Stimulated activated naive CD8-positive, alpha-beta T cell treated with anti-CD3 and anti-CD28 coated beads, Interleukin-15, Interleukin-2, amounts not matched to agents 100 U/mL and 50 U/mL, for 24 hours (primary cell): ENCODE data around the gene PODN.
A peak's percentile ranks its signal among the peaks of the same experiment; 100 is the strongest.

Experiments
- ATAC-seq: fragments of 150-1000 bp; cut with Tn5 transposase; one replicate; pipeline ENCODE4 v1.10.0; 2021
- DNase-seq: peaks from one replicate; pipeline ENCODE4 v3.0.0; 2021

The PODN gene, protein sequence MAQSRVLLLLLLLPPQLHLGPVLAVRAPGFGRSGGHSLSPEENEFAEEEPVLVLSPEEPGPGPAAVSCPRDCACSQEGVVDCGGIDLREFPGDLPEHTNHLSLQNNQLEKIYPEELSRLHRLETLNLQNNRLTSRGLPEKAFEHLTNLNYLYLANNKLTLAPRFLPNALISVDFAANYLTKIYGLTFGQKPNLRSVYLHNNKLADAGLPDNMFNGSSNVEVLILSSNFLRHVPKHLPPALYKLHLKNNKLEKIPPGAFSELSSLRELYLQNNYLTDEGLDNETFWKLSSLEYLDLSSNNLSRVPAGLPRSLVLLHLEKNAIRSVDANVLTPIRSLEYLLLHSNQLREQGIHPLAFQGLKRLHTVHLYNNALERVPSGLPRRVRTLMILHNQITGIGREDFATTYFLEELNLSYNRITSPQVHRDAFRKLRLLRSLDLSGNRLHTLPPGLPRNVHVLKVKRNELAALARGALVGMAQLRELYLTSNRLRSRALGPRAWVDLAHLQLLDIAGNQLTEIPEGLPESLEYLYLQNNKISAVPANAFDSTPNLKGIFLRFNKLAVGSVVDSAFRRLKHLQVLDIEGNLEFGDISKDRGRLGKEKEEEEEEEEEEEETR

DNA sequence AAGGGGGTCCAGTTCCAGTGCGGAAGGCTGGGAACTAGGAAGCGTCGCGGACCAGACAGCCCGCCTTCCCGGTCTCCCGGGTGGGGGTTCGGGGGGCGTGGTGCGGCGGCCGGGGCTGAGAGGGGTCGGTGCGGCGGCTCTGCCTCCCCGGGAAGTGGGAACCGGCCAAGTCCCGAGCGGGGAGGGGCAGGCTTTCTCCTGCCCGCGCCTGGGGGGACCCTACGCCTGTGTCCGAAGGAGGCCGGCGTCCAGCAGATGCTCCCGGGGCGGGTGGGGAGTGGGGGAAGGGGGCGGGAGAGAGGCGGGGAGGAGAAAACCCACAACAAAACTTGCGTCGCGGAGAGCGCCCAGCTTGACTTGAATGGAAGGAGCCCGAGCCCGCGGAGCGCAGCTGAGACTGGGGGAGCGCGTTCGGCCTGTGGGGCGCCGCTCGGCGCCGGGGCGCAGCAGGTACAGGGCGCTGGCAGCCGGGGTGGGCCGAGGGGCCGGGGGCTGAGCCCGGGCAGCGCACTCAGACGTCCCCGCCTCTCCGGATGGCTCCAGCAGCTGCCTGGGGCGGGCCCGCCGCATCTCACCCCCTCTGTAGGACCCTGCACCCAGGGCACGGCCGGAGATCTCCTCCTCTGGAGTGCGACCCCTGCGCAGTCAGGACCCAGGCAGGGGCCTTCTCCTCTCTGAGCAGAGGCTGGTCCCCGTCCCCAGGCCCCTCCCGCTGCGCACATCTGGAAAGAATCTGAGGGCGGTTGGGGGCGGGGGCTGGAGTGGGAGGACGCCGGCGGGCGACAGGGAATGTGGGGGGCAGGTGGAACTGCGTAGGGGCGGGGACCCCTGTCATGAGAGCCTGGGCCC, at the start of gene PODN:
TSS of gene PODN (plus strand) at position 355 of the 849 bp plus-strand sequence. CDS start 7,643 bp downstream, outside the sequence.
- ATAC-seq = no peak
- no peak for DNase-seq

DNA sequence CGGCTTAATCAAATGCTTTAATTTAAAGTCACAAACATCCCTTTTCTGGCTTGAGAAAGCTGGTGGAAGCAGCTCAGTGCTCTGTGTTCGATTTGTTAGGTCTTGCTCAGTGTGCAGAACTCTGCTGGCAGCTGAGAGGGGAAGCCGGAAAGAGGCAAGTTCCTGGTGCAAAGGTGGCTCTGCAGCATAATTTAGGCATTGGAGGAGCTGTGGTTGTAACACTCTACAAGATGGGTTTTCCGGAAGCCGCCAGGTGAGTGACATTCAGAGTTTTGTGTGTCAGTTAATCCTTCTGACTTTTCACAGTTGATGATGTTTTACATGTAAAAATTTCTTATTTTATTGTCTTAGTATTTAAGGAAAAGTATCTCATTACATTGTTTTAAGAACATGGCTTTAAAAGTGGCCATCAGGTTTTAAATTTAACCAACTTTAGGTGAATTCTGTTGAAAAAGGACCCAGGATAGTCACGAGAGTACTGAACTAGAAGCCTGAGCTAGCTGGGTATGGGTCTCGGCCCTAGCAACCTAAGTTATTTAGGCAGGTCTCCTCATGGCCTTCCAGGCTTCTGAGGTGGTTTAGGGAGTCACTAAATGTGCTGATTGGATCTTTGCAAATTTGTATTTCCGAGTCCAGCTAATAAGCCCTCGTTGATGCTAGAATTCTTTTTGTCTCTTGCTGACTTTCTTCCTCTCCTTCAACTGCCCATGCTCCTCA, 47.1 kb upstream of the PODN start:
- ATAC-seq = peak; percentile 99
- DNase-seq = peak; percentile 72

DNA sequence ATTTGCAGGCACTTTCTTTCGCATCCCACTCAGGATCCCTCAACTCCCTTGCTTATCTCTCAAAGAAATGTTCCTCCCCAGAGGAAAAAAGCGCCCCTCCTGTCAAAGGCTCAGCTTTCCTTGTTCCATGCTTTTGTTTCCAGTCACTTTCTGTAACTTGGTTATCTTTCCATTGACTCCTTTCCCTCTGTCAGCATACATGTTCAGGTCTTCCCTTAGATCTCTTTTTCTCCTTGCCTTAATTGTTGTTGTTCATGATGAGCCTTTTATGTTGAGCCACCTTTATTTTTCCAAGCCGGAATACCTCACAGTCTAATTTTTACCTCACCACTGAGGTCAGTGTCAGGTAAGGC, 46.5 kb upstream of the PODN start:
- no peak for DNase-seq
- ATAC-seq = no peak

DNA sequence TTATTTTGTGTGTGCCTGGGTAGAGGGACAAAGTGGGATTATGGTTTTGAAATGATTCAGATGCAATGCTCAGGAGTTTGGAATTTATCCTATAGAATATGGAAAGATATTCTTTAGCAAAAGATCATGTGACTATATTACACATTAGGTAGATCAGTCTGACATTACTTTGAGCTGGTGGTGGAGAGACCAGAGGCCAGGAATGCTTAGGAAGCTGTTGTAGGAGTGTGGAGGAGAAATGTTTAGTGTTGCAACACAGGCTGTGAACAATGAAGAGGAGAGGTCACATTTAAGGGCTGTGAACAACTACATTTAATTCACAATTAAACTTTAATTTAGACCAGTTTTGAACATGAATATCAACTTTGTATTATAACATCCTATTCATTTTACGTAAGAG, 45.3 kb upstream of the PODN start:
- no peak for DNase-seq
- ATAC-seq = no peak

DNA sequence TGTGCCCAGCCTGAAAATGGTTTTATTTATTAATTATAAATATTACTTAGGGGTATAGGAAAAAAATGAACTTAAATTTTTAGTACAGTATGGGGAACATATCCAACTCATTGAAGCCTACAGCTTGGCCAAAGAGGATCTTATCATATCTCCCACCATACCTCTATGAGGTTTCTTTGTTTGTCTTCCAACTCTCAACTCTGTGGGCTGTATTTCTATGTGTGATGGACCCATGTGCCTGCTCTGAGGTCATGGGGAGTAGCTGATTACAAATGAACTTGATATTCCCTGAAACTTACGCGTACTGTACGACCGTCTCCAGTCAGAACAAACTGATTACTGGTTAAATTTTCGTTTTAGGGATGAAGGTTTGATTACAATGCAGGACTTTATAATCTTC, 41.4 kb upstream of the PODN start:
- ATAC-seq (no peak), DNase-seq (no peak)

DNA sequence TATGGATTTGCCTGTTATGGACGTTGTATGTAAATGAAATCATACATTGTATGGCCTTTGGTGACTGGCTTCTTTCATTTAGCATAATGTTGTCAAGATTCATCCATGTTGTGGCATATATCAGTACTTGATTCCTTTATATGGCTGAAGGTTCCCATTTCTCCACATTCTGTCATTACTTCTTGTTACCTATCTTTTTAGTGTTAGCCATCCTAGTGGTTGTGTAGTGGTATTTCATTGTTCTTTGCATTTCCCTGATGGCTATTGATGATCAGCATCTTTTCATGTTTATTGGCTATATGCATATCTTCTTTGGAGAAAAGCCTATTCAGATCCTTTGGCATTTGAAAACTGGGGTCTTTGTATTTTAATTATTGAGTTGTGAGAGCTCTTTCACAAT, 39.8 kb upstream of the PODN start:
- ATAC-seq (no peak), DNase-seq (no peak)

DNA sequence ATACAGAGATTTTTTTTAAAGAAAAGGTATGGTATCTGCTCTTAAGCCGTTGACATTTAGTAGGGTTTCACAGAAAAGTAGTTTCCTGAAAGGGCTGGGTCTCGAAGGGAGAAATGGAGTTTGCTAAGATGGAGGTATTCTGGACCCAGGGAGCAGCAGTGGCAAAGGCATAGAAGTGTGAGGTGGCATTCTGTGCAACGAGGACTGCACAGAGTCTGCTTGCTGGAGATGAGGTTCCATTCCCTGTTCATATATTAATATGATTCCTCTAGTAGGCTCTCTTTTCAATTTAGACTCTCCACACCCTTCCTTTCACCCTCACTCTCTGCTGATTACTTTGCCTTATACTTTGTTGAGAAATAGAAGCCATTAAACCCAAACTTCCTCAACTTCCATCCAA, 38.5 kb upstream of the PODN start:
- DNase-seq (no peak), ATAC-seq (no peak)

DNA sequence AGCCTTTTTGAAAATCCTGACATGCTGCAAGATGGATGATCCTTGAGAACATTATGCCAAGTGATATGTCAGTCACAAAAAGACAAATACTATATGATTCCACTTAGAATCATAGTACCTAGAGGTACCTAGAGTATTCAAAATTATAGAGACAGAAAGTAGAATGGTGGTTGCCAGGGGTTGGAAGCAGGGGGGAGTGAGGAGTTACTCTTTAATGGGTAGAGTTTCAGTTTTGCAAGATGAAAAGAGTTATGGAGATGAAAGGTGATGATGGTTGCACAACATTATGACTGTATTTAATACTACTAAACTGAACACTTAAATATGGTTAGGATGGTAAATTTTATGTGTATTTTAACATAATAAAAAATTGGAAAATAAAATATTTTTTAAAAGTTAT, 37.9 kb upstream of the PODN start:
- DNase-seq (no peak), ATAC-seq (no peak)

DNA sequence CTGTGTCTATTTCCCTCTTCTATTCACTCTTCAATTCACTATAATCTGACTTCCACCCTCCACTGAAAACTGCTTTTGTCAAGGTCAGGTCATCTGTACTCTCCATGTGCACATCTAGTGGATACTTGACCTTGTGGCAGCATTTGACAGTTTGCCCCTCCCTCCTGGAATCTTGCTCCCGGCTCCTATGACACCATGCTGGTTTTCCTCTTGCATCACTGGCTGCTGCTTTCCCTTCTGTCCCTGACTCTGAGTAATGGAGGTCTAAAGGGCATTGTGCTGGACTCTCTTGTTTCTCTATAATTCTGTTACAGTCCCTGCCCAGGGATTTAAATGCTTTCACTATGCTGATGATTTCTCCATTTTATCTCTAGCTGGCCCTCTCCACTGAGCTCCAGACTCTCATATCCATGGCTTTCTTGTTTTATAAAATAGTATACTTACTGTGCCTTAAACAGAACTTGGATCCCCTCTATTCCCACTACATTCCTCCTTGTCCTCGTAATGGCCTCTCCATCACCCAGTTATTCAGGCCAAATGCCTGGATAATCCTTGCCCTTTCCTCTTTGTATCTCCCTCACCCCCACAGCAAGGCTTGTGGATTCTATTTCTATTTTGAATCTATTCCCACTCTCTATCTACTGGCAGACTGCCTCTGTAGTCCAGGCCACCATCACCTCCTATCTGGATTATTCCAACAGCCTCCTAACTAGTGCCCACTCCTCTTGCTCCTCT, 36.8 kb upstream of the PODN start:
- no peak for DNase-seq
- no peak for ATAC-seq

DNA sequence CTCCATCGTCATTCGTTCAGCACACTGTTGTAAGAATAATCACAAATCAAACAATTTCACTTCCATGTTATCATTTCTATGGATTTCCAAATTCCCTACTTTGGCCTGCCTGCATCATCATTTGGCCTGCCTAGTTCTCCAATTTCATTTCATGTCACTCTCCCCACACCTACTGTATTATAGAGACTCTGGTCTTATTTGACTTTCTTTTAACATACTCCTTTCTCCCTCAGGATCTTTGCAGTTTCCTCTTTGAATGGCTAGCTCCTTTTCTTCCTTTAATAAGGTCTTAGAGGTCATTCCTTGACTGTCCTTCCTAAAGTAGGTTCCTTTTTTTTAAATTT, 36.3 kb upstream of the PODN start:
- DNase-seq (no peak), ATAC-seq (no peak)

DNA sequence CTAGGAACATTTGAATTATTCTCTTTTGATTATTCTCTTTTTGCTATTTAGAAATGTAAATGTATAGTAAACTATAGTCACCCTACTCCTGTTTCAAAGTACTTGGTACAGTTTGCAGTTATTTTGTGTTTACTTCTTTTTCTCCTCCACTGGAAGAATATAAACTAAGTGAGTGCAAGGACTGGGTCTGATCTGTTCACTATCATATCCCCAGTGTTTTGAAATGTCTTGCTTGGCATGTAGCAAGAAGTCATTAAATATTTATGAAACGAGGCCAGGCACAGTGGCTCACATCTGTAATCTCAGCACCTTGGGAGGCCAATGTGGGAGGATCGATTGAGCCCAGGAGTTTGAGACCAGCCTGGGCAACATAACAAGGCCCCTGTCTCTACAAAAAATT, 35.8 kb upstream of the PODN start:
- DNase-seq (no peak), ATAC-seq (no peak)

DNA sequence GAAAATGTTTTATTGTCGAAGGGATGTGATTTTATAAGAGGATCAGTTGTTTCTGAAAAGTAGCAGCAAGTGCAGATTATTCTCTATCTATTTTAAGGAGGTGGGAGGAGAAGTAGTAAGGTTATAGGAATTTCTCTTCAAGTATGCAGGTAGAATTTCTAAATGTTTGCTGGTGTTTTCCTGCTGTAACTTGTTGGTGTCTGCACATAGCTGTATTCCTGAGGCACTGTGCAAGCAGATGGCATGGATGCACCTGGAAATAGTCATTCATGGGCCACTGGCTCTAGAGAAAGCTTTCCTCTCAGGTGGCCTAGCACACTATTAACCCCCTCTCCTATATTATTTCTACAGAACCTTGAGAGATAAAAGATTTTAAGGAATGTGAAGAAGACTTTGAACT, 30.3 kb upstream of the PODN start:
- DNase-seq (no peak), ATAC-seq (no peak)

DNA sequence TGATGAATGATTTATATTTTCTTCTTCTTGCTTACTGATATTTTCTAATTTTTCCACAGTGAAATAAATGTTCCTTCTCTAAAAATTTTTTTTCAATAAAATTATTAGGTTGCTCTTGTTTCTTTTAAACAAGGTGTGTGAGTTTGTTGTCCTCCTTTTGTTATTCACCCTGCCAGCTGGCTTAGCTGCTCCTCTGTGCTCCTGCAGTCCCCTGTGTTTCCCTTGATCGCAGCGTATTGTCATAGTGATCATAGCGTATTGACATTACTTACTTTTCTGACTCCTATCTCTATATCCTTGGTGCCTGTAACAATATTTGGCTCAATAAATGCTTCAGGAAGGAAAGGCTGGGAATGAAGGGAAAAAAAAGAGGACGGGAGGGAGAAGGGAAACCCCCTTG, 24.9 kb upstream of the PODN start:
- no peak for ATAC-seq
- no peak for DNase-seq

DNA sequence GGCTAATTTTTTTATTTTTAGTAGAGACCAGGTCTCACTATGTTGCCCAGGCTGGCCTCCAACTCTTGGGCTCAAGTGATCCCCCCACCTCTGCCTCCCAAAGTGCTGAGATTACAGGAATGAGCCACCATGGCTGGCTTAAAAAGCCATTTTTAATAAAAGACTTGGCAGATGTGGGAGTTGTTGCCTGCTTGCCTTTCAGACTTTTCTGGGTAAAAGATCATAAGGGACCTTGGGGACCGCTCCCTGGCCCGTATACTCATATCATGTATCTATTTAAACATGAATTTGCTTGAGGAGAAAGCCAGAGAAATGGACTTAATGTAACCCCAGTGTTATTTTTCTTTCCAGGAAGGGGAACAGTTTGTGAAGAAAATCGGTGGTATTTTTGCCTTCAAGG, 23.4 kb upstream of the PODN start:
- ATAC-seq = no peak
- DNase-seq = no peak

DNA sequence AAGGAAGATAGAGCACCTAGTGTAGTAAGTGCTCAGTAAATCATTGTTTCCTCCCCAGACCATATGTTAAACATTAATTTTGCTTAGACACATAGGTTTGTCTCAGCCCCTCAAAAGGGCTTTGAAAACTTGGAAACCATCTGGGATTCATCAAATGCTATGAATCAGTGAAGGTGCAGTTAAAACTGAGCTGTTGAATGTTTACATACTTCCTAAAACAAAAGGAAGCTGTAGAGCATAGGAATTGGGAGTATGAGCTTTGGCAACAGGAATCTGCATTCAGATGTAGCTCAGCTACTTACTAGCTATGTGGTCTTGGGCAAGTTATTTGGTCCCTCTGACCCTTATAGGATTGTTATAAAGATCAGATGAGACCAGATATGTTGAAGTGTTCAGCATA, 18.7 kb upstream of the PODN start:
- no peak for DNase-seq
- no peak for ATAC-seq

DNA sequence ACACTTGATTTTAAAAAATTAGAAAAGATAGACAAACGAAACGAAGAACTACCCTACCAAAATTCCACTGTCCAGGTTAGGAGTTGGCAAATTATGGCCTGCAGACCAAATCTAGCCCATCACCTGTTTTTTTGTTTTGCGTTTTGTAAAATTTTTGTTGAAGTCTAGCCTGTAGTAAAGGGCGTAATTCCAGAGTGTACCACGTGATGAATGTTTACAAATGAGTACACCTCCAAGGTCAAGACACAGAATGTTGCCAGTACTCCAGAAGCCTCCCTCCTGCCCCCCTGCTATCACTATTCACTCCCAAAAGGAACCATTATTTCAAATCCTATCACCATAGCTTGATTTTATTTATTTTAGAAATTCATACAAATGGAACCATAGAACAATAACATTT, 17.1 kb upstream of the PODN start:
- ATAC-seq = no peak
- DNase-seq = no peak

DNA sequence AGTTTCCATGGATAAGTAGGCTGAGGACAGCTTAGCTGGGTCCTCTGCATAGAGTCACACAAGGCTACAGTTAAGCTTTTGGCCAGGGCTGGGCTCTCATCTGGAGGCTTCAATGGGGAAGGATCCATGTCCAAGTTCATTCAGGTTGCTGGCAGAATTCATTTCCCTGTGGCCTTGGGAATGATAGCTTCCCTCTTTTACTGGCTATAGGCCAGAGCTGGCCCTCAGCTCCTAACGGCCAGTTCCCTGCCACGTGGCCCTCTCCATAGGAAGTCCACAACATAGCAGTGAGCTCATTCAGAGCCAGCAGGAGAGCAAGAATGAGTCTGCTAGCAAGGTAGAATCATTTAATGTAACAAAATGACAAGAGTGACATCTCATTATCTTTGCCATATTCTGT, 15.1 kb upstream of the PODN start:
- no peak for DNase-seq
- ATAC-seq = no peak

DNA sequence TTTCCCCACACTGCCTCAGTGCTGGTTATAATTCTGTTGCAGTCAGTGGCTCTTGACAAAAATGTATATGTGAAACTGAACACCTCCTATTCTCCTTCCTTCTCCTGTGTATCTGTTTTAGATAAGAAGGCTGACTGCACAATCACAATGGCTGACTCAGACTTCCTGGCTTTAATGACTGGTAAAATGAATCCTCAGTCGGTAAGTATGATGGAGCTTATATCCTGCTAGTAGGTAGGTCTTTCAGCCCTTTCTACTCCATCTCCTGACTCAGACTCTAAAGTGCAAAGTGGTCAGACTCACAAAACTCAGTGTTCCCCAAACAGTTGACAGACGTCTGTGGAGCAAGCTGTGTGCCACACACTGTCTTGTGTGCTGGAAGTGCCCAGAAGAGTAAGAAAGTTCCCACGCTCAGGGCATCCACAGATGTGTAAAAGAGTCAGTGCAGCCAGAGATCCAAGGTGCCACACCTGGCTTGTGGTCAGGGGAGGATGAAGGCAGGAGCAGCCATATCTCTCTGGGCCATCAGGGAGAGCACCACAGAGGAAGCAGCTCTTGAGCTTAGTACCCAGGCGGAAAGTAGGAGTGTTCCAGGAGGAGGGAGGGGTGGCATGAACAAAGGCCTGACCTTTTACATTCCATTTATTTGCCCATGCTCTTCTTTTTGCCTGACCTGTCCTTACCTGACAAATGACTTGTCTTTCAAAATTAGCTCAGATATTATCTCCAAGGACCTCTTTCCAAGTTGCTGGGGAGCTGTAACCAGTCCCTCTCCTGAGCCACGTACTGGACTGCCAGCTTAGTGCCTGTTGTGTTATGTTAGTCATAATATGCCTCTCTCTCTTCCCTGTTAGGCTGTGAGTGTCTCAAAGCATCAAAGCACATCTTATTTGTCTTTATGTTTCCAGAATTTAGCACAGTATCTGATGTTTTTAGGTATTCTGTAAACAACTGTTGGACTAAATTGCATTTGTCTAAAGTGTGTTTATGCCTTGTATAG, 14.0 kb upstream of the PODN start:
- ATAC-seq (peak; percentile 94), DNase-seq (no peak)

DNA sequence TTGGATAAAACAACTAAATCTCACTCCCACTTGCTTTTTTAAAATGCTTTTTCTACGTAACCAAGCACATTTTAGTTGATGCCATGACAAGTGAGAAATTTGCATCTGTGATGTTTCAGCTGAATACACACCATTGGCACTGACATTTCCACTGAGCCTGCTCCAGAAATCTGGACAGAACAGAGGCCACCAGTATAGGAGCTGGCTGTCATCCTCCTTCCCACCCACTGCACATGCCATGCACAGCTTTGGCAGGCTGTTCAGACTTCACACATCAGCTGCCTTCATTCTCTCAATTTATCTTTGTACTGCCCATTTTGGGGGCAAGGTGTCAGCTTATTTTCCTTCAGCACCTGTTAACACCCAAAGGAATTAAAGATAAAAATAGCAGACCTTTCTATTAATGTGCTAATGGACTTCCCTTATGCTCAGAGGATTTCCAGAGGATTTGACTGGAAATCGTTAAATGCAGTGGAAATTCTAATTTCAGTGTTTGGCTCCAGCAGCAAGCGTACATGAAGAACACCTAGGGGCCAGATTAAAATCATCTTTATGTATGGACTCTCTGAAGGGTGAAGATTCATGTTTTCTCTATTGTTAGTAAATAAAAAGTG, 12.9 kb upstream of the PODN start:
- ATAC-seq (no peak), DNase-seq (no peak)

DNA sequence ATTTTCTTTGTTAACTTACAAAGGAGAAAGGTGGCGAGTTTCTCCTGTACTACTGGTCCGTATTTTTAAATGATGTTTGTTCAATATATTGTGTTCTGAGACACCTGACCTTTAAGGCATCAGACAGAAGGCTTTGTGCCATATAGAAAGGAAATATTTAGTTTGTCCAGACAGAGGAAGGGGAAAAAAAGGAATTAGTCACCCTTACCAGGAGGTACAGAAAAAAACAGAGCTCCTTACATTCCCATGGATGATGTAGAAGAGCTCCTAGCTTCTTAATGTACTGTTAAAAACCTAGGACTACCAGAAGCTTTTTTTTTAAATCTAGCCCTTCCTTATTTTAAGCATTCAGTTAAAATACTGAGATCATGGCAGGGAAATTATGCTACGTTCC, 12.4 kb upstream of the PODN start:
- no peak for DNase-seq
- no peak for ATAC-seq
